Left ventricle myocardium inferior (tissue), 1 donor: ENCODE data around the gene NCF2. TPM values are rescaled to one million over a fixed set of nuclear protein-coding genes. Genes with fewer than 3 reads are reported as not detected.
A peak's percentile ranks its signal among the peaks of the same experiment; 100 is the strongest.

ENCODE experiments used
- DNase-seq: peaks from one replicate; pipeline ENCODE4 v3.0.0-alpha.2; 2020
- H3K27ac ChIP-seq: fragments of 200-600 bp; replicated peaks from 2 replicates; pipeline ENCODE4 v1.8.0; 2021
- H3K27me3 ChIP-seq: fragments of 200-600 bp; 2 replicates; pipeline ENCODE4 v1.8.0; 2021; ENCODE audit warnings: low read depth
- H3K36me3 ChIP-seq: fragments of 200-600 bp; 2 replicates; pipeline ENCODE4 v1.8.0; 2021
- H3K4me1 ChIP-seq: fragments of 200-600 bp; 2 replicates; pipeline ENCODE4 v1.8.0; 2021
- H3K4me3 ChIP-seq: fragments of 200-600 bp; 2 replicates; pipeline ENCODE4 v1.8.0; 2021; ENCODE audit warnings: mild to moderate bottlenecking, moderate library complexity
- H3K9me3 ChIP-seq: fragments of 200-600 bp; replicated peaks from 2 replicates; pipeline ENCODE4 v1.8.0; 2021
- intact Hi-C: fragments of 100-400 bp; cut with micrococcal nuclease; formaldehyde crosslinking; loops from one replicate; pipeline ENCODE4 v1.11.0; 2022
- total RNA-seq: library from RNA; stranded (reverse); fragmentation: NEBNext Ultra II Directional; extraction: Animal tissue kit (Norgen Biotek cat#: 25700); gene quantifications from one replicate; pipeline ENCODE4 v1.2.1, GENCODE V29; 2021
- TF ChIP-seq, protein P1 (sequence below): fragments of 200-600 bp; IDR thresholded peaks from 2 replicates; pipeline ENCODE4 v1.8.0; 2021; ENCODE audit warnings: antibody characterized with exemption, mild to moderate bottlenecking, borderline replicate concordance
- donor health status: DM: no; HTN: yes; CAD: no; lungs with severe emphysema.

Gene NCF2
- total RNA-seq, 1 donor from 2014 or later, result 4.5 TPM

DNA sequence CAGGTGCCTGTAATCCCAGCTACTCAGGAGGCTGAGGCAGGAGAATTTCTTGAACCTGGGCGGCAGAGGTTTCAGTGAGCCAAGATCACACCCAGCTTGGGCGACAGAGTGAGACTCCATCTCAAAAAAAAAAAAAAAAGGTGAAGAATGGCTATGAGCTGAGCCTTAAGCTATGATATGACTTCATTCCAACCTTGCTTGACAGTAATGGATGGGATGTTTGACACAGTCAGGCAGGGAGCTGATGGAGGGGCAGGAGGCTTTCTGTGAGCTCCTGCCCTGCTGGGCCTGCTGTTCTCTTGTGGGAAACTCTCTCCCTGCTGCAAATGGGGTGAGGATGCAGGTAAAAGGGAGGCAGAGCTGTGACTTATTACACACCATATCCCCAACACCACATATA lies 27.6 kb downstream of the NCF2 start:
- Histone ChIP-seq H3K4me1 (peaks cover 10% of the 10 kb centered on the region), H3K27me3 (no peaks in the 10 kb centered on the region), H3K27ac (no peak overlapping the region), H3K36me3 (no peaks in the 10 kb centered on the region), H3K9me3 (no peaks in the 10 kb centered on the region), H3K4me3 (no peak overlapping the region)
- no peak for DNase-seq
- intact Hi-C loops, result no loop called here
- TF ChIP-seq, protein P1, sequence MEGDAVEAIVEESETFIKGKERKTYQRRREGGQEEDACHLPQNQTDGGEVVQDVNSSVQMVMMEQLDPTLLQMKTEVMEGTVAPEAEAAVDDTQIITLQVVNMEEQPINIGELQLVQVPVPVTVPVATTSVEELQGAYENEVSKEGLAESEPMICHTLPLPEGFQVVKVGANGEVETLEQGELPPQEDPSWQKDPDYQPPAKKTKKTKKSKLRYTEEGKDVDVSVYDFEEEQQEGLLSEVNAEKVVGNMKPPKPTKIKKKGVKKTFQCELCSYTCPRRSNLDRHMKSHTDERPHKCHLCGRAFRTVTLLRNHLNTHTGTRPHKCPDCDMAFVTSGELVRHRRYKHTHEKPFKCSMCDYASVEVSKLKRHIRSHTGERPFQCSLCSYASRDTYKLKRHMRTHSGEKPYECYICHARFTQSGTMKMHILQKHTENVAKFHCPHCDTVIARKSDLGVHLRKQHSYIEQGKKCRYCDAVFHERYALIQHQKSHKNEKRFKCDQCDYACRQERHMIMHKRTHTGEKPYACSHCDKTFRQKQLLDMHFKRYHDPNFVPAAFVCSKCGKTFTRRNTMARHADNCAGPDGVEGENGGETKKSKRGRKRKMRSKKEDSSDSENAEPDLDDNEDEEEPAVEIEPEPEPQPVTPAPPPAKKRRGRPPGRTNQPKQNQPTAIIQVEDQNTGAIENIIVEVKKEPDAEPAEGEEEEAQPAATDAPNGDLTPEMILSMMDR, result no peak

DNA sequence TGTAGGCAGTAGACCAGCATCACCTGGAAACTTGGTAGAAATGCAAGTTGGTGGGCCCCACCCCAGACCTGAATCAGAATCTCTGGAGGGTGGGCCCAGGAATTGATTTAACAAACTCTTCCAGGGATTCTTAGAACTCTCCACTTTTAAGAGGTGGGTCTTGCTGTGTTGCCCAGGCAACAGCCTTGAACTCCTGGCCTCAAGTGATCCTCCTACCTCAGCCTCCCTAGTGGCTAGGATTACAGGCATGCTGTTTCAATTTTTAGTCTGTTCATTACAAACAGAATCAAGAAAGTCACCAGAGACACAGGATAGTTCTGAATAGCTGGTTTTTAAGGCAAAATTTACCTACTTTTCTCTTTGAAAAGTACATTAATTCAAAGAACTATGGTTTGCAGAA lies 31.2 kb downstream of the NCF2 start:
- H3K36me3 ChIP-seq, result peaks cover 14% of the 10 kb centered on the region
- DNase-seq, result no peak
- intact Hi-C loops, result no loop called here
- H3K4me1 ChIP-seq, result no peaks in the 10 kb centered on the region
- TF ChIP-seq, protein P1, result no peak
- H3K9me3 ChIP-seq, result no peaks in the 10 kb centered on the region
- no peak overlapping the region for H3K4me3 ChIP-seq
- no peak overlapping the region for H3K27ac ChIP-seq
- no peaks in the 10 kb centered on the region for H3K27me3 ChIP-seq

DNA sequence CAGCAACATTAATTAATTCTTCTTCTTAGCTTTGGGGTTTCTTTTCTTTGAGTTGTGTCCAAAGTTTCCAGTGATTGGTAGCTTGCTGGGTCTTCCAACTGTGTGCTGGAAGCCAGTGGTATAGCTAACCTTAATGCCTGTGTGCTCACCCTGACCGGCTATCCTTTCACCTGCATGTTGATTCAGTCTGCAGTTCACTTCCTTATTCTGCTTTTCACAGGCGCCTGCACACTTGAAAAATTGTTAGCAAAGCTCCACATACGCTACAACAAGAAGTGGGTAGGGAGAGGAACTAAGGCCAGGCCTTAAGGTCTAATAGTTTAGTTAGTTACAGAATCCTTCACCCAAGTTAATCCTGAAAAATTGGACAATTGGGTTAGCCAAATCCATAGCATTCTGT lies 35.7 kb downstream of the NCF2 start:
- Histone ChIP-seq H3K27ac (no peak overlapping the region), H3K4me1 (peaks cover 12% of the 10 kb centered on the region)
- intact Hi-C loops, result no loop called here

DNA sequence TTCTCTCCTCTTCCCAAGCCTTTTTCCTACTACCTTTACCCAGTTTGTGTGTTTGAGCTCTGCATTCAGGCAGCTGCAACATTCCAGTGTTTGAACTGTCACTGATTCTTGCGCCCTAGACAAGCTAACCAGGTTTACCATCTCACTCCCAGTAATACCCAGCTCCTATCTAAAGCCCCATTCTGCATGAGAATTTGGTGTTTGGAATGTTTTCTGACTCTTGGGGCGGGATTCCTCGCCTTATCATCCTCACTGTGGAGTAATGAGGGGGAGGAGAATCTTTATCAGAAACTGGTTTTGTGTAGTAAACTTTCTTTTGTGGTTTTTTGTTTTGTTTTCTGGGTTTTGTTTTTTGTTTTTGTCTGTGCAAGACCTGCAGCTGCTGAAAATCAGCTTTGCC lies 36.5 kb downstream of the NCF2 start:
- Histone ChIP-seq H3K4me1 (peaks cover 12% of the 10 kb centered on the region), H3K27ac (no peak overlapping the region), H3K36me3 (peaks cover 66% of the 10 kb centered on the region), H3K9me3 (no peaks in the 10 kb centered on the region), H3K27me3 (no peaks in the 10 kb centered on the region), H3K4me3 (no peak overlapping the region)
- no peak for DNase-seq
- TF ChIP-seq, protein P1, result no peak
- intact Hi-C loops, result no loop called here

More for the DNA sequence above, 35.7 kb downstream of the NCF2 start:
- Histone ChIP-seq H3K36me3 (peaks cover 58% of the 10 kb centered on the region), H3K27me3 (no peaks in the 10 kb centered on the region), H3K9me3 (no peaks in the 10 kb centered on the region), H3K4me3 (no peak overlapping the region)
- TF ChIP-seq, protein P1, result no peak
- no peak for DNase-seq

DNA sequence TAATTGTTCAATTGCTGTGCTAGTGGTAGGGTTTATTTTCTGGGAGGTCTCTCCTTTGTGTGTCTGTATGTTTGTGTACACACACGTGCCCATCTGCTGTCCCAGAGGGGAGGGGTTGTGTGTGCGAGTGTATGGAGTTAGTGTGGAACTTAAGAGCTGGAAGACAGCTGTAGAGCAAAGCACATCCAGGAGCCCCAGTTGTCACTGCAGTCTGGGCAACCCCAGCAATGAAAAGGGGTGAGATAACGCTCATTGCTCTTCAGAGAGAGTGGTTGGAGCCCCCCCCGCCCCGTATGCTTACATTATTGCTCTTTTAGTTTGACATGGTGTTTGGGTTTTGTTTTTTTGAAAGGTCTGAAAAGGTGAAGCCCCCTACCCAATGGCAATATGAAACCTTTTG lies 36.9 kb downstream of the NCF2 start:
- no peaks in the 10 kb centered on the region for H3K9me3 ChIP-seq
- peaks cover 12% of the 10 kb centered on the region for H3K4me1 ChIP-seq
- H3K27ac ChIP-seq, result no peak overlapping the region
- TF ChIP-seq, protein P1, result no peak
- intact Hi-C loops, result no loop called here
- H3K36me3 ChIP-seq, result peaks cover 70% of the 10 kb centered on the region
- no peak for DNase-seq
- H3K27me3 ChIP-seq, result no peaks in the 10 kb centered on the region
- no peak overlapping the region for H3K4me3 ChIP-seq

DNA sequence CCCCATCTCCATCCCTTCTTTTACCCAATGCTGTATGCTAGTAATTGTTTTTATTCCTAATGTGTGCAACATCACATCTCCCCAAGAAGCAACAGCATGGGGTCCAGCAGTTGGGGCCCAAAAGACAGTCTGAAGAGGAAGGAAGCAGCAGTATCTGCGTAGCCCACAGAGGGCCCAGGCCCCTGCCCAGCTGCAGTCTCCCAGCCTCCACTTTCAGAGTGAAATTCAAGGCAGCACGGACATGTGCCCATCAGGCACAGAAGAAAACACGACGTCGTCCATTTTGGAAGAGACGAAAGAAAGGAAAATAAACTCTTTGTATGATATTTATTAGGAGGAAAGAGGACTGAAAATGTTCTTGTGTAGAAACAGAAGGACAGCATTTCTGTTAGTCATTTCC lies 37.4 kb downstream of the NCF2 start:
- intact Hi-C loops, result no loop called here
- Histone ChIP-seq H3K36me3 (peaks cover 75% of the 10 kb centered on the region), H3K27me3 (no peaks in the 10 kb centered on the region), H3K4me1 (peaks cover 12% of the 10 kb centered on the region), H3K4me3 (no peak overlapping the region), H3K9me3 (no peaks in the 10 kb centered on the region), H3K27ac (peak overlapping the region; percentile 17)
- DNase-seq, result no peak
- TF ChIP-seq, protein P1, result no peak
